NCI-H187 (cell line): ENCODE measurements around the gene DEAF1.
"Not testable (repeated sequence)": the region's sequence is repeated elsewhere in the genome, so short reads cannot be mapped to it uniquely, and the experiment has no call there.

Experiments
- DNase-seq, 2 experiments: peaks; one replicate each; lab custom pipeline; 2025; lab: John Stamatoyannopoulos, UW

The DEAF1 gene

DNA sequence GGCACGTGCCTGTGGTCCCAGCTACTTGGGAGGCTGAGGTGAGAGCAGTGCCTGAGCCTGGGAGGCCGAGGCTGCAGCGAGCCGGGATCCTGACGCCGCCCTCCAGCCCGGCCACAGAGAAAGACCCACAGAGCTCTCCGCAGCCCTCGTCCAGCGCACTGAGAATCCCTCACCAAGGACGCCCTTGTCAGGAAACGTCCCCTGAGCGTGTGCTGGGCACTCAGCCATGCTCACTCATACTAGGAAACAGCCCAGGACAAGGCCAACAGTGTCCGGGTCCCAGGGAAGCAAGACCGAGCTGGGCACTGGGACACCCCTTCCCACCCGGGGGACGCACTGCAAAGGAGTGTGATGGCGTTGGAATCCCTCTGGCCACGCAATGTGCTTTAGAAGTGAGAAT lies 14.5 kb downstream of the DEAF1 start:
- no peak for DNase-seq

DNA sequence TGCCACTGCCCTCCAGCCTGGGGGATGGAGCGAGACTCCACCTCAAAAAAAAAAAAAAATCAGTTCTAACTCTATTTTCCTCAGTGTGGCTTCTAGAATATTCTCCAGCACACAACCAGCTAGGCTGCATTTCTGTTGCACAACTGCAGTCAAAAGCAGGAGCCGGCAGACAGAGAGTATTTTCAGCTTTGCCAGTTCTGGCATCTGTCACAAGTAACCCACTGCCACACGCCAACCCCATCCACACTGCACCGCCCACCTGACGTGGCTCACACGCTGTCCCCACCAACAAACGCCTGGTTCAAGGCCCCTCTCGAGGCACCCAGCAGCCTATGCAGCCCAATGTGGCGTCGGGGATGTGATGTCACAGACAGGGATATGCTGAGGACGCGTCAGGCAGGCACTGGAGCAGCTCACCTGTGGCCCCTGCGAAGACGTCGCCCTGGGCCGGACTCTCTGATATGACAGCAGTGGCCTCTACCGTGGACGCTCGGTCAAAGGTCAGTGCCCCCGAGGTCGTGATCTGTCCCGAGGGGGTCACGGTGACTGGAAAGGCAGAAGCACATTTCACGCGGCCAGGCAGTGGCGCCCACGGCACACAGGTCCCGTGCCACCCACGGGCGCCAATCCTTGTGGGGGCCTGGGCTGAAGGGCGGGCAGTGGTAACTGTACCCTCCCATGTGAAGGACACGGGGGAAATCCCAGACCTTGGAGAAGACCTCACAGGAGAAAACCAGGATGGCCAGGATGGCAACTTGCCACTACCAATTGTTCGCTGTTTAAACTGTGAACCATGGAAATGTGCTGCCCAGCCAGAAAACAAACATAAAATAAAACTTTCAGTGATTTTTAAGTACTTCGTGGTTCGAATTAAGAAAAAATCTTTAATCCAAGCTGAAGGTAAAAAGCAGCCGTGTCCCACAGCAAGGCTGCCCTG lies 15.5 kb downstream of the DEAF1 start:
- no peak for DNase-seq

DNA sequence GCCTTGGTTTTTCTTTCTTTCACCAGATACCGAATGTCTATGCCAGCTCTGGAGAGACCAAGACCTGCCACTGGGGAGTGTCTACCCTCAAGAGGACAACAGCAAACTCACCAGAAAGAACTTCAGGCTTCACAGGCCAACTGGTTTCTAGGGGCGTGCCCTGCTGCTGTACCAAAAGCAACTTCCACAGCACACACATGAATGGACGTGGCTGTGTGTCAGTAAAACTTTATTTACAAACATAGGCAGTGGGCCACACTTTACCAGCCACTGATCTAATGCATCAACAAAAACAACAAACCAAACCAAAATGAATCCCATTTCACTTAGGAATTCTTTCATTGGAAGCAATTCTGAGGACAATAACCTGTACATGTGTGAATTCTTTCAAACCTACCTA lies 16.7 kb downstream of the DEAF1 start:
- no peak for DNase-seq

DNA sequence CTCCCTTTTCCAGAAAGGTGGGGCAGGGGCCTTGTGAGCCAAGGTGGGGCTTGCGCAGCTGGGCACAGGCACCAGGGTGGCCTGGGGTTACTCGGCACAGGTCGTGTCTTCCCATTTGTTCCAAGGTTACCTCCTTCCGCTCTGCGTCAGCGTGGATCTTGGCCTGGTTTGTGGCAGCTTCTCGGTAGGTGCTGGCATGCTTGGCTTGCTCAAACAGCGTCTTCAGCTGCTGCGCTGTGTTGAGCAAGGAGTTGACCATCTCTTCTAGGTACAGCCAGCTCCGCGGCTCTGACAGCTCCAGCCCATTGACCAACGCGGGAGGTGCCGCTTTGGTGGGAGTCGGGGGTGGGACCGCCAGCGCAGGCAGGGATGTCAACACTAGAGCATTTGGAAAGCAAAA lies 20.6 kb downstream of the DEAF1 start:
- DNase-seq = no peak

DNA sequence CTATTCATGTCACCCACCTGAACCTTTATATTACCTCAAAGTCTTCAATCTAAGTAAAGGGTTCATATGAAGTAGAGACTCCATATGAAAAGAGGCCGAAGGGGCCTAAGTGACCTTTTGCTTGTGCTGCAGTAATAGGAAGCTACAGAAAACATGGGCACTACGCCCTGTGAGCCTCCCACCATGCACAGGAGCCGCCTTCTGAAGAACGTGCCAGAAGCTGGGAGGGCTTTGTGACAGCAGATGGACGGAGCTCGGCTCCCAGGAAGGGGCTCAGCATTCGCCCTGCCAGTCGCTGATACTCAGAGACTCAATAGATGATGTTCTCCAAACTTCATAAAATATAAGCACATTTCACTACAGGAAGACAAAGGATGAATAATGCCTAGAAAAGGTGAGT lies 21.2 kb downstream of the DEAF1 start:
- DNase-seq = no peak

DNA sequence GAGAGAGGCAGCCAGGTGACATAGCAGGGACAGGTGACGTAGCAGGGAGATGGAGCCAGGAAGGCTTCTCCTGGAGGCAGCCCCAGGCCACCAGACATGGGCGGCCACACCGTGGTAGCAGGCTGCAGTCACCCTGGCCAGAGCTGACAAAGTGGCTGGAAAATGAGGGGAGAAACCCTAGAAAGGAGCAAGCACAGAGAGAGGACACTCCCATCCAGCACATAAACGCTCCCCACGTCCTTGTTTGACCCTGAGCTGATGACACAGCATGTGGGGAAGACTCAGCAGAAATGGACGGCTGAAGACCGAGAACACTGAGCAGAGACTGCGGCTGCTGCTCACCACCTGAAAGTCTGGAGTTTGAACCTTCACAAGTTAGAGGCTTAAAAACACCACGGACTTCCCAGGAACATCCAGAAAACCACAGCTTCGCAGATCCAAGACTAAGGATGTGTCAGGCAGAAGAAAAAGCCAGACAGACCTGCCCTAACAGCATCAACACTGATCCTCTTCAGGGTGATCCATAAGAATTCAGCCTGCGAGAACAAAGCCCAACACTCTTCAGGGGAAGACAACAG lies 29.2 kb downstream of the DEAF1 start:
- no peak for DNase-seq

DNA sequence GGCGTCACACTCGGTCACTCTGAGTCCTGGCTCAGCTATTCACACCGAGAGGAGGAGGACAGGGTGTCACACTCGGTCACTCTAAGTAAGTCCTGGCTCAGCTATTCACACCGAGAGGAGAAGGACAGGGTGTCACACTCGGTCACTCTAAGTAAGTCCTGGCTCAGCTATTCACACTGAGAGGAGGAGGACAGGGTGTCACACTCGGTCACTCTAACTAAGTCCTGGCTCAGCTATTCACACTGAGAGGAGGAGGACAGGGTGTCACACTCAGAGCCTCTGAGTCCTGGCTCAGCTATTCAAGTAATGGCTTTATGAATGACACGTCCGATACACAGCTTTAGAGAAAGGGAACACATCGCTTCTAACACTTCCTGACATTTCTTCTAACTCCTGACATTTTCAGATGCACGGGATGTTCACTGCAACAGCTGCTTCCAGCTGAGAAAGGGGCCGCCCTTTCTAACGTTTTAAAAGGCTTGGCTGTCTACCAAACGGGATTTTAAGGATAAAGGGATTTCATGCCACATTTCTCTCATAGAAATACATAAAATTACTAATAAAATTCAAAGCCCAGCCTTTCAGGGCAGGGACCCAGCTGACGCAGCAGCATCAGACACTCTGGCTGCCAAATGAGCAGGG lies 29.8 kb downstream of the DEAF1 start:
- DNase-seq = no peak

DNA sequence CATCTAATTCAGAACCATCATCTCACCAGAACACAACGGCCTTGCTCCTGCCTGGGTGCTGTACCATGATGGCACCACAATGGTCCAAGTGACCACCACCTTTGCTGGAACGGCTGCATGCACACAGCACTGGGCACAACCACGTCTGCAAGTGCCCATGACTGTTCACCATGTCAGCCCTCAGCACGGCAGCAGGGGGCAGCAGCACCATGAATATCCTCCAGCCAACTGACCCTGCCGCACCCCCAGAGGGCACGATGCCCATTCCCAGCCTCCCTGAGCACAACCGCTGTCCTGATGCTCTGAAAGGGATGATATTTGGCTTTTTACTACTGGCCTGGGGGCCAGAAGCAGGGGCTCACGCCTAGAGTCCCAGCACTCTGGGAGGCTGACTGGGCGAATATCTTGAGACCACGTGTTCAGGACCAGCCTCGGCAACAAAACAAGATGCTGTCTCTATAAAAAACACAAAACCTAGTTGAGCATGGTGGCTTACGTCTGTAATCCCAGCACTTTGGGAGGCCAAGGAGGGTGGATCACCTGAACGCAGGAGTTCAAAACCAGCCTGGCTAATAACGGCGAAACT lies 32.2 kb downstream of the DEAF1 start:
- DNase-seq = no peak

DNA sequence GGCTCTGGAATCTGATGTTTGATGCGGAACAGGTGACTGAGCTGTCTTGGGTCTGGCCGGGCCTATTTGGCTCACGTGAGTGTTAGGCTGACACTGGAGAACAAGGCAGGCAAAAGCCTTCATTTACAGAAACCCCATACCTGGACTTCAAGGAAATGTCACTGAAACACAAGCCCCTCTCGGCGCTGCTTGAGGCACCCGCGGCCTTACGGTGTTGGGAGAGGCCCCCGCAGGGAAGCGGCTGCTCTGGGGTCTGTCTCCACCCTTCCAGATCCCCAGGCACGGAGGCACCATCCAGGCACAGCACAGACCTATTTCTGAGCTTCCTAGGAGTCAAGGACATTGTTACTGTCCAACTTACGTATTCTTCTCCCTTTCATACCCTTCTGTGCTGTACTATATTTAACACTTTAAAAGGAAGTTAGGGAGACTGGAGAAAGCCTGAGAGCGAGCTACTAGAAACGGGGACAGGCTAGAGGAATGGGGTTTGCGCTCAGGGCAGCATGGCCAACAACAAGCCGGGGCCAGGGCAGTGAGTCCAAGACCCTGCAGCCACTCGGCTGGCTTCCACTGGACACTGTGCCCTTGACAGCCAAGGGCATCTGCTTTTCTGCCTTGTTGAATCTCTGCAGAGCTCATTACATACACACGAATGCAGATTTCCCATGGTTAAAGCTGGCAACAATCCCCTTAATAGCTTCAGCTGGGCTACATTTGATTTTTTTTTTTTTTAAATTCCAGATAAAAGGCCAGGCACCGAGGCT lies 34.2 kb downstream of the DEAF1 start:
- DNase-seq = no peak

DNA sequence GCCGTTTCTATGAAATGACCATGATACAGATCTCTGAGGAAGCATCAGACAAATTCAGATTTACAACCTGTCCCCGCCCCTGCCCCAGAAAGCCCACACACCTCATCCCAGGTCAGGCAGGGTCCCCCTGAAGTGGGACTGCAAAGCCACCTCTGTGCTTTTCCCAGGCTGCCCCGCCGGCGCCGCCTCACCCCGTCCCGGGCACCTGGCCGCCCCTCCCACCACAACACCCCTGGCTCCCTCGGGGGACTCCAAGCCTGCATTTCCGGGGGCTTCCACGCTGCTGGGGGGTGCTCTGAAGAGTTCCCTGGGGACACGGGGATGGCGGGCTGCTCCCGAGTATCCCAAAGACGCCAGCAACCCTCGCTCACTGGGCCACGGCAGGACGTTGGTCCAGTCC lies 34.7 kb downstream of the DEAF1 start:
- DNase-seq = no peak

DNA sequence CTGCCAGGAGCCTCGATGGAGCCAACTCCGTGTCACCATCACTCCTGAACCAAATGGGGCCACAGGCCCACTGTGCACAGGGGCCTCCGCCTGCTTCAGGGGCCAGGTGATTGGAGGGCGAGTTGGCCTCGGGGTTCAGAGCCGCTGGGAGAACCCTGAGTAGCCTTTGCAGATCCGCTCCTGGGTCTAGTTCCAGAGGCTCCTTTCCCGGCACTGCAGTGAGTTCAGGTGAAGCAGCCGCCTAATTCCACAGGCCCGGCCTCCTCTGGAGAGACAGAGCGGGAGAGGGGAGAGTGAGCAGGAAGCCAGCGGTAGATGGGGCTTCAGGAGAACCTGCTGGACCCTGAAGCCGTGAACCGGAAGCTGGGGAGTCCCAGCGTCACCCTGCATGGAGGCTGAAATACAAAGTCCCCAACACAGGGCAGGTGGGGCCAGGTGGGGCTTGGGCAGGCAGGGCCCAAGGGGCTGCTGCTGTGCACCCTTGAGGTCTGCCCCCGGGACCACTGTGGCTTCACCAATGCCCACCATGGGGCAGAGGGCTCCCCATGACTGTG lies 35.4 kb downstream of the DEAF1 start:
- no peak for DNase-seq

DNA sequence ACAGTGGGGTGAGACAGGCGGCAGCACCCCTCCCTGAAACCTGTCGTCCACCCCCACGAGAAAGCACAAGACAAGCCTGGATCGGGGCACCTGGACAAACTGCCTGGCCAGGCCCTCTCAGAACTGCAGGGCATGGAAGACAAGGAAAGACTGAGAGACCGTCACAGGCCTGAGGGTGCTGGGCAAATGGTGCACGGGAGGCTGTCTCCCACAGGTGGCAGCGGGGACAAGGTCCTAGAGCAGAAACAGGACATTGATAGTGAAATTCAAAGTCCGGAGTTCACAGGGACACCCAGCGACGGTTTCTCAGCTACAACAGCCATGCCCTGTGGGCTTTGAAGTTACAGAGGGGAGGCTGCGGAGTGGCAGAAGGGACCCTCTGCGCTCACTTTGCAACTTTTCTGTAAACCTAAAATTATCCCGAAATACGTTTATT lies 37.3 kb downstream of the DEAF1 start:
- DNase-seq = no peak

DNA sequence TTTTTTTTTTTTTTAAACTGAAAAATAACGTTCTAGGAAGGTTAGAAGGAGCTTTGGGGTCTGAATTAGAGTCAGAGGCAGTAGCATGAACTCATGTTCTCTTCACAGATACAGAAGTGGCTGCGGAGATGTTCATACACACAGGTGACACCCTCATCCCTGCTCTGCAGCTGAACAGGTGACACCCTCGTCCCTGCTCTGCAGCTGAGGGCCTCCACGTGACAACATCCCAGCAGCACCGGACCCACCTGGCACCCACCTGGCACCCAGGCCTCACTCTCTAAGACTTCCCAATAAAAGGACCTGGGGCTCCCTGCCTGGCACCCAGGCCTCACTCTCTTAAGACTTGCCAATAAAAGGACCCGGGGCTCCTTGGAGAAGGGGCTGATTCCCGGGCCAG lies 38.2 kb downstream of the DEAF1 start:
- no peak for DNase-seq

DNA sequence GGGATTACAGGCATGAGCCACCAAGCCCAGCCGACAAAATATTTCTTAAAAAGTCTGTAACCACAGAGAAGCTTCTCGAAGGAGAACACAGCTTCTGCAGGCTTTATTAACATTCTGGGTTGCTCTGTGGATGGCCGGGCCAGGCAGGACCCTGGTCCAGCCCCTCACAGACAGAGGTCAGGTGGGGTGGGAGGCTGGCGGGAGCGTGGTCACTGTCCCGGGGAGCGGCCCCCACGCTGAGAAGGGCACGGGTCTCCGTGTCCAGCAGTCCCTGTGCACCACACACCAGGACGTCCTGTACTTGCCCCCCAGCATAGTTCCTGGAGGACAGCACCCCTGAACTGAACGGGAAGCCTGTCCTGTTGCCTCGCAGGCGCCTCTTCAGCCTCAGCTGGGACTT lies 38.6 kb downstream of the DEAF1 start:
- DNase-seq = no peak

DNA sequence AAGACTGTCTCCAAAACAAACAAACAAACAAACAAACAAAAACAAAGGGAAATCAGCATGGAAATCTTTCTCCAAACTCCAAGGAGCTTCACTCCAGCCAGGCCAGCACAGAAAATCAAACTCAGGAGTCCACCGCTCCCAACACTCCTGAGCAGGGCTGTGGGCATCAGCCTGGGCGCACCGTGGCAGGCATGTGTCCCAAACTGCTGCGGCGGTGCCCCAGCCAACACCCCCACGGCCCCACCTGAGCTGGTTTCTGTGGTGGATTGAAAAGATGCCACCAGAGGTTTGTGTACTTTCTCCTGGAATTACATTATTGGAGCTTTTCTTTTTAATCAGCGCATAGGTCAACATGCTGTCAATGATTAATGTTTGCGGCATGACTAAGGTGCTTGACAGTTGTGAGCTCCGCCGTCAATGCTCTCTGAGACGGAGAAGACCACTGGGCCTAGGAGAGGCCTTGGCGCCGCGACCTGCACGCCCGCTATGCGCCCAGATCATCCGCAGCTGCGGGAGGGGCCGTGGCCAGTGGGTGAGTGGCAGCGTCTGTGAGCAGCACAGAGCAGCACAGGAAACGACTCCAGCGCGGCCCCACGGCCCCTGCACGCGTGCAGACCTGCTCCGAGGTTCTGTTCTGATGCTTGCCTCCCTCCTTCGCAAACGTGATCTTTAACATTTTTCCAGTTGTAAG lies 39.8 kb downstream of the DEAF1 start:
- DNase-seq = no peak

DNA sequence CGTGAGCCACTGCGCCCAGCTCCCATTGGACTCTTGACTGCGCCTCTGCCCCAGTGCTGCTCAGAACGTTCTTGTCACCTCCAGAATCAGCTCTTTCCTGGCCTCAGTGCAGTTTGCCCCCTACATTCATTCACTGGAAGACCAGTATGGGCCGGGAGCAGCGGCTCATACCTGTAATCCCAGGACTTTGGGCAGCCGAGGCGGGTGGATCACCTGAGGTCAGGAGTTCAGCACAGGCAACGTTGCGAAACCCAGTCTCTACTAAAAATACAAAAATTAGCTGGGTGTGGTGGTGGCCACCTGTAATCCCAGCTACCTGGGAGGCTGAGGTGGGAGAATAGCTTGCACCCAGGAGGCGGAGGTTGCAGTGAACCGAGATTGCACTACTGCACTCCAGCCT lies 40.6 kb downstream of the DEAF1 start:
- not testable (repeated sequence) for DNase-seq

DNA sequence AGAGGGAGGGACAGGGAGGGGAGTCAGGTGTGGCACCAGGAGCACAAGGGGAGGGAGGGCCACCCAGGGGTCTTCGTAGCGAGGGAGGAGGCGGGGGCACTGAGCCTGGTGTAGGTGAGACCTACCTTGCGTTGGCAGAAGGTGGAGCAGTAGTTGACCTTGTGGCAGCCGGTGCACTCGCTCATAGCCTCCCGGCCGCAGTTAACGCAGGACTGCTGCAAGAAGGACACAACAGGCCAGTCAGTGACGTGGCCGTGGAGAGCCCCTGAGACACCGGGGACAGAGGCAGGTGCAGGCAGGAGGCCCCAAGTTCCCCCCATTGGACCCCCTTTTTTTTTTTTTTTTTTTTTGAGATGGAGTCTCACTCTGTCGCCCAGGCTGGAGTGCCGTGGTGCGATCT lies 41.2 kb downstream of the DEAF1 start:
- DNase-seq = no peak

DNA sequence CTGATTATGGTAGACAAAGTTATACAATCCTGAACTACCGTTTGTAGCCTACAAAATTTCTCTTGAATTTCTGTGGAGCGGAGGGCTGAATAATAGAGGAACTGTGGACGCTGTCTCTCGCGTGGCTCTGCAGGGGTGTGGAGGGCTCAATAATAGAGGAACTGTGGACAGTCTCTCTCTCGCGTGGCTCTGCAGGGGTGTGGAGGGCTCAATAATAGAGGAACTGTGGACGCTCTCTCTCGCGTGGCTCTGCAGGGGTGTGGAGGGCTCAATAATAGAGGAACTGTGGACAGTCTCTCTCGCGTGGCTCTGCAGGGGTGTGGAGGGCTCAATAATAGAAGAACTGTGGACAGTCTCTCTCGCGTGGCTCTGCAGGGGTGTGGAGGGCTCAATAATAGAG lies 41.9 kb downstream of the DEAF1 start:
- not testable (repeated sequence) for DNase-seq

DNA sequence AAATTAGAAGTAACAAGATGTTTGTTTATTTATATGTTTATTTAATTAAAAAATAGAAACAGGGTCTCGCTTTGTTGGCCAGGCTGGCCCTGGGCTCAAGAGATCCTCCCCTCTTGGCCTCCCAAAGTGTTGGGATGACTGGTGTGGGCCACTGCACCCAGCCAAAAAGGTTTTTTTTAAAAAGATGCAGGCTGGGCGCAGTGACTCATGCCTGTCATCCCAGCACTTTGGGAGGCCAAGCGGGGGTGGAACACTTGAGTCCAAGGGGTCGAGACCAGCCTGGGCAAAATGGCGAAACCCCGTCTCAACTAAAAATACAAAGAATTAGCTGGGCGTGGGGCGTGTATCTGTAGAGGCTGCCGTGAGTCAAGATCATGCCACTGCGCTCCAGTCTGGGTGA lies 44.5 kb downstream of the DEAF1 start:
- no peak for DNase-seq

DNA sequence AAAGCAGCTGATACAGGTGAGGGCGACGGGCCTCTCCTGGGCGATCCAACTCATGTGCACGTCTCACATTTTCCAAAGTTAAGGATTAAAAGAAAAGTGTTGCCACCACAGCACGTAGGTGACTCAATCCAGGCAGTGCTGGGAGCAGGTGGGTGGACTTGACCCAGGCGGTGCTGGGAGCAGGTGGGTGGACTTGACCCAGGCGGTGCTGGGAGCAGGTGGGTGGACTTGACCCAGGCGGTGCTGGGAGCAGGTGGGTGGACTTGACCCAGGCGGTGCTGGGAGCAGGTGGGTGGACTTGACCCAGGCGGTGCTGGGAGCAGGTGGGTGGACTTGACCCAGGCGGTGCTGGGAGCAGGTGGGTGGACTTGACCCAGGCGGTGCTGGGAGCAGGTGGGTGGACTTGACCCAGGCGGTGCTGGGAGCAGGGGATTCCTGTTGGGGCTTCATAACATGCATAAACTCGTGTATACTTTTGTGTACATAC lies 47.3 kb downstream of the DEAF1 start:
- not testable (repeated sequence) for DNase-seq

DNA sequence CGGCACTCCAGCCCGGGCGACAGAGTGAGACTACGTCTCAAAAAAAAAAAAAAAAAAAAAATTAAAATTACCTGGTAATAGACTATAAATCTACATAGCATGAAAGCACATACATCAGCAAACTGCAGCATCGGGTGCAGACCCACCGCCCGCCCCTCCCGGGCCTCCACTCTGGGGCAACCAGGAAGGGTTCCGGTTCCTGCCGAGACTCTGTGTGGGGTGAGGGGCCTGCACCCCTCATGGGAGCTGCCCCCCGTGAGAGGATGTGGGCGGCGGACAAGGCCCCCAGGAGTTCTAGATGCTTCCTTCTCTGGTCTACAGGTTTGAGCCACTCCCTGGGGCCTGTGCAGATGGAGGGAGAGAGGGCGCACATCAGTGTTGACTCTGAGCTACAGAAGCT lies 48.8 kb downstream of the DEAF1 start:
- no peak for DNase-seq
